CD14-positive monocyte (primary cell): Measurements from ENCODE around the gene SLC4A3. TPM values are rescaled to one million over a fixed set of nuclear protein-coding genes. Genes with fewer than 3 reads are reported as not detected.

Experiments
- DNase-seq, 3 donors: peaks; one replicate each; pipeline ENCODE4 v3.0.0-alpha.2; 2011 to 2022
- H2AFZ ChIP-seq: 2 replicates; pipeline ENCODE4 v1.6.0; 2012; ENCODE audit warnings: mild to moderate bottlenecking, low read depth, low read length, inconsistent platforms; ENCODE audit not compliant: insufficient read depth, poor library complexity, severe bottlenecking
- H3K27ac ChIP-seq, 2 donors: 1 replicate in 1 of 2; 2 replicates in 1 of 2; pipeline ENCODE4 v1.5.1; 2012 to 2013; ENCODE audit warnings: low read length in 2 of 2, control low read depth in 1 of 2, inconsistent platforms in 1 of 2, low read depth in 1 of 2, mild to moderate bottlenecking in 1 of 2
- H3K27me3 ChIP-seq, 2 donors: one replicate each; pipeline versions ENCODE4 v1.6.0 to v1.6.1; 2011 to 2013; ENCODE audit warnings: low read length in 2 of 2; ENCODE audit not compliant: control insufficient read depth in 2 of 2, insufficient read depth in 2 of 2
- H3K36me3 ChIP-seq, 2 donors: replicated peaks in 1 of 2; 1 replicate in 1 of 2; 2 replicates in 1 of 2; pipeline versions ENCODE4 v1.5.1 to v1.6.1; 2012 to 2013; ENCODE audit warnings: low read length in 2 of 2, control low read depth in 1 of 2, inconsistent platforms in 1 of 2, mild to moderate bottlenecking in 1 of 2; ENCODE audit not compliant: insufficient read depth in 2 of 2, control insufficient read depth in 1 of 2
- H3K4me1 ChIP-seq, 2 donors: 1 replicate in 1 of 2; 2 replicates in 1 of 2; pipeline versions ENCODE4 v1.5.1 to v1.6.1; 2012 to 2013; ENCODE audit warnings: low read length in 2 of 2, control low read depth in 1 of 2, inconsistent platforms in 1 of 2, mild to moderate bottlenecking in 1 of 2, moderate library complexity in 1 of 2; ENCODE audit not compliant: insufficient read depth in 2 of 2, control insufficient read depth in 1 of 2
- H3K4me2 ChIP-seq: replicated peaks from 2 replicates; pipeline ENCODE3; 2012; ENCODE audit warnings: low read length, moderate library complexity, mild to moderate bottlenecking; ENCODE audit not compliant: poor library complexity, severe bottlenecking; ENCODE audit errors: extremely low read depth
- H3K4me3 ChIP-seq, 3 experiments: fragments of 200-600 bp in 1 of 3; sonication (generic) in 1 of 3; replicated peaks in 1 of 3; 1 replicate in 2 of 3; 2 replicates in 1 of 3; pipeline ENCODE4 v1.5.1; 2011 to 2013; ENCODE audit warnings: low read length in 3 of 3, mild to moderate bottlenecking in 3 of 3, control low read depth in 2 of 3, low read depth in 2 of 3, inconsistent platforms in 1 of 3, moderate library complexity in 1 of 3
- H3K79me2 ChIP-seq: 2 replicates; pipeline ENCODE4 v1.6.0; 2012; ENCODE audit warnings: mild to moderate bottlenecking, control low read depth, inconsistent platforms, low read length, moderate library complexity; ENCODE audit not compliant: insufficient read depth
- H3K9ac ChIP-seq: 2 replicates; pipeline ENCODE4 v1.6.0; 2017; ENCODE audit warnings: low read length, mild to moderate bottlenecking; ENCODE audit not compliant: insufficient read depth, poor library complexity, severe bottlenecking
- H3K9me3 ChIP-seq, 2 donors: replicated peaks in 1 of 2; 1 replicate in 1 of 2; 2 replicates in 1 of 2; pipeline versions ENCODE4 v1.5.1 to v1.6.1; 2012 to 2013; ENCODE audit warnings: low read length in 2 of 2, control low read depth in 1 of 2; ENCODE audit not compliant: control insufficient read depth in 1 of 2, insufficient read depth in 1 of 2
- H4K20me1 ChIP-seq: 2 replicates; pipeline ENCODE4 v1.6.0; 2012; ENCODE audit warnings: mild to moderate bottlenecking, low read length, control low read depth, moderate library complexity; ENCODE audit not compliant: insufficient read depth
- H3K27ac Mint-ChIP-seq, 7 donors: one replicate each; pipeline ENCODE4 v1.8.0; 2020; ENCODE audit warnings: mild to moderate bottlenecking in 7 of 7, mixed read lengths in 7 of 7, moderate library complexity in 6 of 7, inconsistent platforms in 2 of 7
- H3K27me3 Mint-ChIP-seq, 3 donors: one replicate each; pipeline ENCODE4 v1.8.0; 2021 to 2022; ENCODE audit warnings: low read depth in 3 of 3, mild to moderate bottlenecking in 3 of 3, mixed read lengths in 3 of 3, moderate library complexity in 3 of 3, inconsistent platforms in 1 of 3
- H3K36me3 Mint-ChIP-seq, 2 donors: one replicate each; pipeline ENCODE4 v1.8.0; 2020; ENCODE audit warnings: mixed read lengths in 2 of 2, inconsistent platforms in 1 of 2, mild to moderate bottlenecking in 1 of 2
- H3K4me1 Mint-ChIP-seq: one replicate; pipeline ENCODE4 v1.8.0; 2020; ENCODE audit warnings: mild to moderate bottlenecking, mixed read lengths
- H3K4me3 Mint-ChIP-seq, 2 donors: one replicate each; pipeline ENCODE4 v1.8.0; 2020; ENCODE audit warnings: mild to moderate bottlenecking in 2 of 2, mixed read lengths in 2 of 2, moderate library complexity in 1 of 2
- H3K9me3 Mint-ChIP-seq, 7 donors: one replicate each; pipeline ENCODE4 v1.8.0; 2020 to 2022; ENCODE audit warnings: mixed read lengths in 7 of 7, mild to moderate bottlenecking in 6 of 7, moderate library complexity in 6 of 7, inconsistent platforms in 2 of 7
- WGBS: methylation state at CpG from one replicate; pipeline ENCODE4 v1.1.5; 2013; ENCODE audit warnings: missing lambda C conversion rate; ENCODE audit not compliant: insufficient coverage; 5-methylcytosine and 5-hydroxymethylcytosine counted together
- intact Hi-C, 2 donors: fragments of 100-400 bp; cut with micrococcal nuclease; formaldehyde crosslinking; loops; one replicate each; pipeline versions ENCODE4 v1.15.0 to v1.15.1; 2023
- polyA plus RNA-seq, 3 donors: library from polyadenylated mRNA; depleted of rRNA in 1 of 3; unstranded in 2 of 3; stranded (reverse) in 1 of 3; fragments of 300-500 nt in 2 of 3; fragments of >200 nt in 1 of 3; fragmentation: Illumina TruSeq in 2 of 3; gene quantifications; 1 replicate in 2 of 3; 2 replicates in 1 of 3; pipeline ENCODE4 v1.2.3, GENCODE V29; 2012 to 2021
- TF ChIP-seq, protein P1 (sequence below): fragments of 200-600 bp; IDR thresholded peaks from one replicate; pipeline ENCODE4 v1.8.0; 2022; ENCODE audit warnings: antibody characterized with exemption, mild to moderate bottlenecking

The SLC4A3 gene
- polyA plus RNA-seq, 3 donors = 0.31 TPM; not detected in 2

DNA sequence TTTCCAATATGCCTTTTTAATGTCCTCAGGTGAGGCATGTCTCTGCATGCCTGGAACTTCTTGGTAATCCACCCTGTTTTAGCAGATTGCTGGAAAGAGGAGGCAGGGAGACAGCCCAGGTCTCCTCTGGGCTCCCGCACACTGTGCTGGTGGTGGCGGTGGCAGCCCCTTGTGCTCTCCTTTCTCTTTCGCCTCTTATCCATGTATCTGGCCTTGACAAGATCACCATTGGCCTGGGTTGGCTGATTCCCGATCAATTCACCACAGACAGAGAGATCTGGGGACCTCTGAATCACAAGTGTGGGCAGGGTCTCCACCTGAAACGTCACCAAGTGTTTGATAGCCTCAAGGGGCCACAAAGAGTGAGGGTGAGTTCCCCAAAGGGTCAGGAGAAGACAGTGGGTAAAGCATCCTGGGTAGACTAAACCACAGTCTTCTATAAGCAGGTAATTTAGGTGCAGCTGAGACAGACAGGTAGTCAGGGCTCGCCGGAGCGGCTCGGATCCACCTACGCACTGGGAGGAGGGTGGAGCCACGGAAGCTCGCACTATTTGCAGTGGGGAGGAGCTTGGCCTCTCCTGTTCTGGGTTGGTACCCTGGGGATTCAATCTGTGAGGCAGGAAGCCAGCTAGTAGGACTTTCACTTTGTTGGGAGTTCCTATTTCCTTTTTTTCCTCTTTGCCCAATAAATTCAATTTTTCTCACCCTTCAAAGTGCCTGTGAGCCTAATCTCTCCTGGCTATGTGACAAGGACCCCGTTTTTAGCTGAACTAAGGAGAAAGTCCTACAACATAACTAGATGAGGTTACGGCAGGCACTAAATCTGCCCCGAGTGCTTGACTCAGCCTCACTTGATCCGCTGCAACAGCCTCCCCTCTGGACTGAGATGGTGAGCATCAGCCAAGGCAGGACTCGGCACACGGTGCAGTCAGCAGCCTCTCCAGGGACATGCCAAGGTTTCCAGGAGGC, 57.6 kb downstream of the SLC4A3 start:
- Mint-ChIP-seq H3K27me3 (peaks cover 20 to 35% (median 26%) of the 10 kb centered on the region in 3 donors), H3K4me1 (peaks cover 8% of the 10 kb centered on the region), H3K27ac (no peak overlapping the region), H3K36me3 (no peaks in the 10 kb centered on the region), H3K9me3 (peaks cover 0 to 8% (median 5%) of the 10 kb centered on the region in 7 donors), H3K4me3 (peak overlapping the region; percentile 44 to 57)
- H3K9me3 ChIP-seq = peaks cover 0 to 5% of the 10 kb centered on the region in 2 donors
- H3K36me3 ChIP-seq = no peaks in the 10 kb centered on the region
- H3K27me3 ChIP-seq = peaks cover 2 to 5% of the 10 kb centered on the region in 2 donors
- TF ChIP-seq, protein P1, sequence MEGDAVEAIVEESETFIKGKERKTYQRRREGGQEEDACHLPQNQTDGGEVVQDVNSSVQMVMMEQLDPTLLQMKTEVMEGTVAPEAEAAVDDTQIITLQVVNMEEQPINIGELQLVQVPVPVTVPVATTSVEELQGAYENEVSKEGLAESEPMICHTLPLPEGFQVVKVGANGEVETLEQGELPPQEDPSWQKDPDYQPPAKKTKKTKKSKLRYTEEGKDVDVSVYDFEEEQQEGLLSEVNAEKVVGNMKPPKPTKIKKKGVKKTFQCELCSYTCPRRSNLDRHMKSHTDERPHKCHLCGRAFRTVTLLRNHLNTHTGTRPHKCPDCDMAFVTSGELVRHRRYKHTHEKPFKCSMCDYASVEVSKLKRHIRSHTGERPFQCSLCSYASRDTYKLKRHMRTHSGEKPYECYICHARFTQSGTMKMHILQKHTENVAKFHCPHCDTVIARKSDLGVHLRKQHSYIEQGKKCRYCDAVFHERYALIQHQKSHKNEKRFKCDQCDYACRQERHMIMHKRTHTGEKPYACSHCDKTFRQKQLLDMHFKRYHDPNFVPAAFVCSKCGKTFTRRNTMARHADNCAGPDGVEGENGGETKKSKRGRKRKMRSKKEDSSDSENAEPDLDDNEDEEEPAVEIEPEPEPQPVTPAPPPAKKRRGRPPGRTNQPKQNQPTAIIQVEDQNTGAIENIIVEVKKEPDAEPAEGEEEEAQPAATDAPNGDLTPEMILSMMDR = no peak
- WGBS = 52% methylated on average over 15 of the region's 18 CpGs
- H3K4me3 ChIP-seq = peak overlapping the region in 1 of 3 experiments; percentile 23
- intact Hi-C loops = no loop called here
- no peak overlapping the region for H3K27ac ChIP-seq
- H2AFZ ChIP-seq = no peak overlapping the region
- no peaks in the 10 kb centered on the region for H3K79me2 ChIP-seq
- no peak for DNase-seq
- peak overlapping the region; percentile 33 for H3K4me2 ChIP-seq
- no peaks in the 10 kb centered on the region for H4K20me1 ChIP-seq
- H3K4me1 ChIP-seq = no peaks in the 10 kb centered on the region
- peak overlapping the region; percentile 27 for H3K9ac ChIP-seq

GRCh38 chr2:219687272-219687671, 59.8 kb downstream of the SLC4A3 start:
- Histone ChIP-seq H2AFZ (no peak overlapping the region), H3K9me3 (no peaks in the 10 kb centered on the region), H4K20me1 (no peaks in the 10 kb centered on the region), H3K27me3 (peaks cover 2 to 5% of the 10 kb centered on the region in 2 donors), H3K27ac (no peak overlapping the region), H3K4me2 (no peak overlapping the region), H3K36me3 (no peaks in the 10 kb centered on the region), H3K4me3 (no peak overlapping the region), H3K4me1 (no peaks in the 10 kb centered on the region), H3K79me2 (no peaks in the 10 kb centered on the region), H3K9ac (no peak overlapping the region)
- Mint-ChIP-seq H3K27ac (no peak overlapping the region), H3K27me3 (peaks cover 20 to 37% (median 25%) of the 10 kb centered on the region in 3 donors), H3K9me3 (peaks cover 0 to 3% (median 0%) of the 10 kb centered on the region in 7 donors), H3K36me3 (no peaks in the 10 kb centered on the region), H3K4me1 (peaks cover 8% of the 10 kb centered on the region), H3K4me3 (no peak overlapping the region)
- TF ChIP-seq, protein P1 = no peak
- intact Hi-C loops = no loop called here
- WGBS = no CpG with 5 or more reads among the region's 3 CpGs
- DNase-seq = no peak
